IPS DF 6.9 (cell line): ENCODE results near the gene OBSCN.
A peak's percentile ranks its signal among the peaks of the same experiment; 100 is the strongest.

ENCODE experiments used
- DNase-seq: peaks from one replicate; pipeline ENCODE4 v3.0.0-alpha.2; 2013; ENCODE audit warnings: low read depth, low spot score
- H3K27ac ChIP-seq: one replicate; pipeline ENCODE4 v1.5.1; 2013; ENCODE audit warnings: low read length, control low read depth
- H3K27me3 ChIP-seq: 2 replicates; pipeline ENCODE4 v1.6.1; 2013; ENCODE audit warnings: mild to moderate bottlenecking, low read length; ENCODE audit not compliant: control insufficient read depth, insufficient read depth
- H3K36me3 ChIP-seq: 2 replicates; pipeline ENCODE4 v1.6.1; 2013; ENCODE audit warnings: low read length; ENCODE audit not compliant: control insufficient read depth, insufficient read depth
- H3K4me1 ChIP-seq: 2 replicates; pipeline ENCODE4 v1.6.1; 2013; ENCODE audit warnings: low read length; ENCODE audit not compliant: control insufficient read depth, insufficient read depth
- H3K4me3 ChIP-seq: 2 replicates; pipeline ENCODE4 v1.5.1; 2013; ENCODE audit warnings: mild to moderate bottlenecking, low read length
- H3K9me3 ChIP-seq: 2 replicates; pipeline ENCODE4 v1.6.1; 2013; ENCODE audit warnings: low read length, inconsistent platforms; ENCODE audit not compliant: control insufficient read depth, insufficient read depth
- WGBS: extraction: QIAGEN DNeasy Blood & Tissue Kit; methylation state at CpG from one replicate; pipeline ENCODE4 v1.1.7; 2013; ENCODE audit warnings: mixed read lengths, missing lambda C conversion rate; ENCODE audit not compliant: insufficient read length, insufficient coverage; 5-methylcytosine and 5-hydroxymethylcytosine counted together

Gene OBSCN

DNA sequence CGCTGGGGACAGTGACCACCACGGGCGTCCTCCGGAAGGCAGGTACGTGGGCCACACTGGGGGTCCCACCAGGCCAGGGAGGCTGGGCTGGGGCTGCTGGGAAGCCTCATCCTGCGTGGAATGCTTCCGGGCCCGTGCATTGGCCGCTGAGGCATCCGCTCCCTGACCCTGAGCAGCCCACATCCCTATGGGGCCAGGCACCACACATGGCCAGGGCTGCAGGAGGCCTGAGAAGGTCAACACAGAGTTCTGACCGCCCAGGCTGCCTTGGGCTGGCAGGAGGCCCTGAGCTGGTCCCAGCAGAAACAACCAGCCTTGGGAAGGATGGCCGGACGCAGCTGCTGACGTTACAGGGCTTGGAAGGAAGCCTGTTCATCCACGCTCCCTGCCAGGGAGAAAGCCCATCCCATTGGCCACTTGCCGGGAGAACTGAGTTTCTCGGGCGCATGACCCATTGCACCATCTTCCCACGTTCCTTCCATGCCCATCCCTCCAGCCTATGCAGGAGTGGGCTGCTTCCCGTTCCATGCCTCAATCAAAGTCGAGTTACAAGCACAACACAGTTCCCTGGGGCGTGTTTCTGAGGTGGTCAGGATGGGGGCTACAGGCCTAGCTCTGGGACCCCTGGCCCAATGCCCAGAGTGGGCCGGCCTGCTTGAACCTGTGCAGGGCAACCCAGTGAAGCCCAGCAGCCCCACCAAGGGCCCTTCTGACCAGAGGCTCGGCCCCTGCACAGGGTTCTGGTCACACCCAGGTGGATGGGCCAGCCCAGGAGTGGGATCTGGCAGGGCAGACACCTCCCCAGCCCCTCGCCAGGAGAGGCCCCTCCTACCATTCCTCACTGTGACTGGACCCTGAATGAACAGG is 167.1 kb downstream of the OBSCN start:
- no peak for DNase-seq
- Histone ChIP-seq H3K4me1 (peaks cover 5% of the 10 kb centered on the region; the same call in 1 of the 2 replicates), H3K27me3 (peaks cover 9% of the 10 kb centered on the region; the same call in 1 of the 2 replicates), H3K27ac (no peak overlapping the region), H3K36me3 (no peaks in the 10 kb centered on the region; the same call in 1 of the 2 replicates), H3K9me3 (no peaks in the 10 kb centered on the region), H3K4me3 (no peak overlapping the region)
- WGBS = no CpG with 5 or more reads among the region's 25 CpGs

DNA sequence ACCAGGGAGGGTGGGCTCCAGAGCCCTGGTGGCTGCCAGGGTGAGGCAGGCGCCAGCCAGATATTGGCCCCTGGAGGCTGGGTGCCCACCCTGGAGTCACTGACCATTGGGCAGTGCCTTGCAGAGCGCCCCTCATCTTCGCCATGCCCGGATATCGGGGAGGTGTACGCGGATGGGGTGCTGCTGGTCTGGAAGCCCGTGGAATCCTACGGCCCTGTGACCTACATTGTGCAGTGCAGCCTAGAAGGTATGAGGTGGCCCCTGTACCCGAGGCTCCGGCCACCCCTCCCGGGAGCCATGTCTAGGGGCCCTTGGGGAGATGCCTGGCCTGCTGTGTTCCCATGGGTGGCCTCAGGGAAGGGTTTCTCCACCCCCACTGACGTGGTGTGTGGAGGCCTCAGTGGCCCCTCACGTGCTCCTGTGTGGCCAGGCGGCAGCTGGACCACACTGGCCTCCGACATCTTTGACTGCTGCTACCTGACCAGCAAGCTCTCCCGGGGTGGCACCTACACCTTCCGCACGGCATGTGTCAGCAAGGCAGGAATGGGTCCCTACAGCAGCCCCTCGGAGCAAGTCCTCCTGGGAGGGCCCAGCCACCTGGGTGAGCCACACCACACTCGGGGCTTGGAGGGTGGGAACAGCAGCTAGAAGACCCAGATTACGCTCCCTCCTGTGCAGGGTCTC is 167.9 kb downstream of the OBSCN start:
- Histone ChIP-seq H3K36me3 (no peaks in the 10 kb centered on the region; the same call in 1 of the 2 replicates), H3K27me3 (peaks cover 12% of the 10 kb centered on the region; the same call in 1 of the 2 replicates), H3K4me1 (peaks cover 5% of the 10 kb centered on the region; the same call in 1 of the 2 replicates), H3K27ac (no peak overlapping the region), H3K9me3 (no peaks in the 10 kb centered on the region), H3K4me3 (no peak overlapping the region)
- DNase-seq = no peak
- no CpG with 5 or more reads among the region's 22 CpGs for WGBS

DNA sequence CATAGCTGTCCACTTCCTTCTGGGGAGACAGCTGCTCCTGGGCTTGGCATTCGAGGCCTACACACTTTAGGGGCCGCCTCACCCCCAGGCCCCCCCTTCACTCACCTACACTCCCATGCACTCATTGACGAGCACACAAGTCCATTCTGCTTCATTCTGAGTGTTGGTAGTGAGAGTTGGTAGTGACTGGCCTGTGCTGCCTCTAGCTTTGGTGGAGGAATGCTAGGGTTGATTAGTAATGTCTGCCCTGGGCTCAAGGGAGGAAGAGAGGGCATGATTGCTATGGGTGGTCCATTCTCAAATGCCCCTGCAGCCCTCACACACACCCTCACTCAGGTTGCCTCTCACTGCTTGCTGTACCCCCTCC is 168.4 kb downstream of the OBSCN start:
- Histone ChIP-seq H3K4me3 (no peak overlapping the region), H3K9me3 (no peaks in the 10 kb centered on the region), H3K27ac (no peak overlapping the region), H3K27me3 (peaks cover 12% of the 10 kb centered on the region; the same call in 1 of the 2 replicates), H3K36me3 (no peaks in the 10 kb centered on the region; the same call in 1 of the 2 replicates), H3K4me1 (peaks cover 5% of the 10 kb centered on the region; the same call in 1 of the 2 replicates)
- DNase-seq = no peak
- WGBS = no CpG with 5 or more reads among the region's 3 CpGs

- Histone ChIP-seq H3K4me3 (no peak overlapping the region), H3K9me3 (no peaks in the 10 kb centered on the region), H3K27ac (no peak overlapping the region), H3K36me3 (no peaks in the 10 kb centered on the region), H3K27me3 (peaks cover 12% of the 10 kb centered on the region; the same call in 1 of the 2 replicates), H3K4me1 (peaks cover 5% of the 10 kb centered on the region; the same call in 1 of the 2 replicates)
- DNase-seq = no peak
- WGBS = no CpG with 5 or more reads among the region's 31 CpGs
Observed at GRCh38 chr1:228376651-228377631, 169.1 kb downstream of the OBSCN start.

DNA sequence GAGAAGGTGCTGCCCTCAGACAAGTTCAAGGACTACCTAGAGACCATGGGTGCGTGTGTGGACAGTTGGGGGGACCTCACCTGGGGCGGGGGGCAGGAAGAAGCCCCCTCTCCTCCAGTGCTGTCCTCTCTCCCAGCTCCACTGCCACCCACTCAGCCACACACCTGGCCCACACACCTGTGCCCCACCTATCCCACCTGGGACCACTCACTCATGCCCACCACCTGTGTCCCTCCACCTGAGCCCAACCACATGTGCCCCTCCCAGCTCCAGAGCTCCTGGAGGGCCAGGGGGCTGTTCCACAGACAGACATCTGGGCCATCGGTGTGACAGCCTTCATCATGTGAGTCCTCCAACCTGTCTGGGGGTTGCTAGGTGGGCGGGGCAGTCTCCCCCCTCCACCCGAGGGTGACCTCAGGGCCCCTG is 169.8 kb downstream of the OBSCN start:
- no CpG with 5 or more reads among the region's 5 CpGs for WGBS
- Histone ChIP-seq H3K36me3 (no peaks in the 10 kb centered on the region), H3K4me3 (peak overlapping the region; percentile 52; the same call in 1 of the 2 replicates), H3K27ac (no peak overlapping the region), H3K27me3 (peaks cover 13% of the 10 kb centered on the region; the same call in 1 of the 2 replicates), H3K9me3 (no peaks in the 10 kb centered on the region), H3K4me1 (peaks cover 5% of the 10 kb centered on the region; the same call in 1 of the 2 replicates)
- no peak for DNase-seq

DNA sequence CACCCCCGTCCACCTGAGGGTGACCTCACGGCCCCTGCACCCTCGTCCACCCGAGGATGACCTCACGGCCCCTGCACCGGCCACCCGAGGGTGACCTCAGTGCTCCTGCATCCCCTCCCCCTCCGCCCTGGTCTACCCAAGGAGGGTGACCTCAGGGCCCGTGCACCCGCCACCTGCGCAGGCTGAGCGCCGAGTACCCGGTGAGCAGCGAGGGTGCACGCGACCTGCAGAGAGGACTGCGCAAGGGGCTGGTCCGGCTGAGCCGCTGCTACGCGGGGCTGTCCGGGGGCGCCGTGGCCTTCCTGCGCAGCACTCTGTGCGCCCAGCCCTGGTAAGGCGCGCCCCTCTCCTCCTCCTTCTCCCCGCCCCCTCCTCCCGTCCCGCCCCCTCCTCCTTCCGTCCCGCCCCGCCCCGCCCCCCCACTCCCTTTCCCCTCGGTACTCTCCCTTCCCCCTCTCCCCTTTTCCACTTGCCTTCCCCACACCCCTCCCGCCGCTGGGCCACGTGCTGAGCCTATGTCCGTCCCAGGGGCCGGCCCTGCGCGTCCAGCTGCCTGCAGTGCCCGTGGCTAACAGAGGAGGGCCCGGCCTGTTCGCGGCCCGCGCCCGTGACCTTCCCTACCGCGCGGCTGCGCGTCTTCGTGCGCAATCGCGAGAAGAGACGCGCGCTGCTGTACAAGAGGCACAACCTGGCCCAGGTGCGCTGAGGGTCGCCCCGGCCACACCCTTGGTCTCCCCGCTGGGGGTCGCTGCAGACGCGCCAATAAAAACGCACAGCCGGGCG is 170.4 kb downstream of the OBSCN start:
- Histone ChIP-seq H3K4me3 (peak overlapping the region; percentile 57; the same call in 1 of the 2 replicates), H3K9me3 (no peaks in the 10 kb centered on the region), H3K27ac (no peak overlapping the region), H3K36me3 (no peaks in the 10 kb centered on the region), H3K4me1 (peaks cover 5% of the 10 kb centered on the region; the same call in 1 of the 2 replicates), H3K27me3 (peaks cover 13% of the 10 kb centered on the region; the same call in 1 of the 2 replicates)
- peak; percentile 61 for DNase-seq
- WGBS = no CpG with 5 or more reads among the region's 73 CpGs

DNA sequence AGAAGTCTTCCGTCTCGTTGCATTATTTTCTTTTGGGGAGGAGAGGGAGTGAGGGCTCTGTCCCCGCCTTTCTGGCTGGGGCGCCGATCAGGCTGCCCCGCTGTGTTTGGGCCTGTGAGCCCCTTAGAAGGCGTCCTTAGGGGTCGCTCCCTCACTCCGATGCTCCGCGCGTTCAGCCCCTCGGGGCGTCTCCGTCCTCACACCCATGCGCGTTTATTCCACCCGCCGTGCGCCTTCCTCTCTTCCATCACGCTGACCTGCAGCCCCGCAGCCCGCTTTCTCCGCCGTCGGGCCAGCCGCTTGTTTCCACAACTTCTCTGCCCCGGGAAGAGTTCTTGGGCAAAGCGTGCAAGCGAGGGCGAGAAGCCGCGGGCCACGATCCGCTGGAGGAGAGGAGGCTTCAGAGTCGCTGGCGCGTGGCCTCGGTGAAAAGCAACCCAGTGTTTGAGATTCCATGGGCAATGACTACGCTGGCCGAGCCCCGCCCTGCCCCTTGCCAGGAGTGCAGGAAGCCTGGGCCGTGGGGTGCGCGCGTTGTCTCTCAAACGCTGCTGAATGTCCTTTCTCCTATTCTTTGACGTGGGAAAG is 171.1 kb downstream of the OBSCN start:
- Histone ChIP-seq H3K4me3 (peak overlapping the region; percentile 57; the same call in 1 of the 2 replicates), H3K27me3 (peaks cover 13% of the 10 kb centered on the region; the same call in 1 of the 2 replicates), H3K36me3 (no peaks in the 10 kb centered on the region), H3K27ac (no peak overlapping the region), H3K4me1 (peaks cover 5% of the 10 kb centered on the region; the same call in 1 of the 2 replicates), H3K9me3 (no peaks in the 10 kb centered on the region)
- DNase-seq = no peak
- no CpG with 5 or more reads among the region's 48 CpGs for WGBS

DNA sequence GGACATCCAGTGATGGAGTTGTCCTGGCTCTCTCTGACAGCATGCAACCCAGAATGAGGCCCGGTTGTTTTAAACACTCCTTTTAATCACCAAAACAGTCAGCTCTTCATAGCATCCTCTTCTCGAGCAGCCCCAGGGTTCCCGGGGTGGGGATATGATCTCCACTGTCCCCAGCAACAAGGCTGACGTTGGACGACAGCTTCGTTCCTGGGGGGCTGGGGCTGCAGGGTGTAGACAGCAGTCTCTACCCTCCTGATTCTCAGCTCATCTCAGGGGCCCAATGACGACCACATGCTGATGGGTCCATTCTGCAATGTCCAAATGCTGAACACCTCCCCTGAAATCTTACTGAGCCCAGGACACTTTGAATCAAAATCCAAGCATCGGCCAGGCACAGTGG is 171.8 kb downstream of the OBSCN start:
- Histone ChIP-seq H3K27me3 (peaks cover 13% of the 10 kb centered on the region; the same call in 1 of the 2 replicates), H3K9me3 (no peaks in the 10 kb centered on the region), H3K4me3 (no peak overlapping the region), H3K4me1 (peaks cover 5% of the 10 kb centered on the region; the same call in 1 of the 2 replicates), H3K27ac (no peak overlapping the region), H3K36me3 (no peaks in the 10 kb centered on the region)
- WGBS = no CpG with 5 or more reads among the region's 8 CpGs
- DNase-seq = no peak

- Histone ChIP-seq H3K36me3 (no peaks in the 10 kb centered on the region), H3K9me3 (no peaks in the 10 kb centered on the region), H3K27me3 (peaks cover 13% of the 10 kb centered on the region; the same call in 1 of the 2 replicates), H3K27ac (no peak overlapping the region), H3K4me1 (peaks cover 5% of the 10 kb centered on the region; the same call in 1 of the 2 replicates), H3K4me3 (no peak overlapping the region)
- no CpG with 5 or more reads among the region's 2 CpGs for WGBS
- no peak for DNase-seq
Observed at GRCh38 chr1:228381356-228381755, 173.5 kb downstream of the OBSCN start.
